OCI-LY1 (cell line): ENCODE data around the gene VENTX.

Source experiments
- H2AFZ ChIP-seq: fragments of 200-600 bp; sonication (generic), shearing (Covaris generic); 2 replicates; pipeline ENCODE4 v1.6.0; 2014; ENCODE audit warnings: antibody characterized with exemption, mild to moderate bottlenecking, low read length
- H3F3A ChIP-seq: fragments of 200-600 bp; sonication (generic), shearing (Covaris generic); 2 replicates; pipeline ENCODE4 v1.6.0; 2014; ENCODE audit warnings: mild to moderate bottlenecking, antibody characterized with exemption, low read length, moderate library complexity; ENCODE audit not compliant: insufficient read depth
- H3K27ac ChIP-seq: fragments of 200-600 bp; sonication (generic); 2 replicates; pipeline ENCODE4 v1.5.1; 2014; ENCODE audit warnings: low read length, mixed run types, mild to moderate bottlenecking, low read depth; ENCODE audit not compliant: poor library complexity, severe bottlenecking
- H3K27me3 ChIP-seq: fragments of 200-600 bp; sonication (generic); 2 replicates; pipeline ENCODE4 v1.6.0; 2014; ENCODE audit warnings: antibody characterized with exemption, mild to moderate bottlenecking, low read length, moderate library complexity; ENCODE audit not compliant: insufficient read depth
- H3K36me3 ChIP-seq: fragments of 200-600 bp; sonication (generic); 2 replicates; pipeline ENCODE4 v1.6.1; 2014; ENCODE audit warnings: mild to moderate bottlenecking, antibody characterized with exemption, low read length, moderate library complexity, mixed read lengths; ENCODE audit not compliant: insufficient read depth
- H3K4me1 ChIP-seq: fragments of 200-600 bp; sonication (generic); 2 replicates; pipeline ENCODE4 v1.5.1; 2014; ENCODE audit warnings: mild to moderate bottlenecking, low read length, moderate library complexity; ENCODE audit not compliant: insufficient read depth, severe bottlenecking
- H3K4me2 ChIP-seq: fragments of 200-600 bp; sonication (generic), shearing (Covaris generic); 2 replicates; pipeline ENCODE4 v1.6.1; 2014; ENCODE audit warnings: low read length
- H3K4me3 ChIP-seq: fragments of 200-600 bp; sonication (generic); 2 replicates; pipeline ENCODE4 v1.5.1; 2014; ENCODE audit warnings: low read length, low read depth, mild to moderate bottlenecking, mixed read lengths; ENCODE audit not compliant: poor library complexity, severe bottlenecking
- H3K79me2 ChIP-seq: fragments of 200-600 bp; shearing (Covaris generic); 2 replicates; pipeline ENCODE4 v1.6.1; 2016; ENCODE audit warnings: mixed run types, low read length, mixed read lengths; ENCODE audit not compliant: insufficient read depth
- H3K9ac ChIP-seq: fragments of 200-600 bp; sonication (generic), shearing (Covaris generic); 2 replicates; pipeline ENCODE4 v1.6.1; 2014; ENCODE audit warnings: mild to moderate bottlenecking, low read length, mixed read lengths
- H3K9me2 ChIP-seq: fragments of 200-600 bp; sonication (generic), shearing (Covaris generic); 2 replicates; pipeline ENCODE4 v1.6.1; 2014; ENCODE audit warnings: low read depth, mild to moderate bottlenecking, low read length, mixed read lengths
- H3K9me3 ChIP-seq: fragments of 200-600 bp; shearing (Covaris generic); 2 replicates; pipeline ENCODE4 v1.6.1; 2014; ENCODE audit warnings: low read length, mixed read lengths
- H4K20me1 ChIP-seq: fragments of 200-600 bp; sonication (generic), shearing (Covaris generic); 2 replicates; pipeline ENCODE4 v1.6.0; 2016; ENCODE audit warnings: mild to moderate bottlenecking, low read length; ENCODE audit not compliant: insufficient read depth
- EZH2 ChIP-seq: fragments of 200-600 bp; sonication (generic), shearing (Covaris generic); IDR thresholded peaks from 2 replicates; pipeline ENCODE4 v1.8.0; 2017; ENCODE audit warnings: borderline replicate concordance, mixed run types, mild to moderate bottlenecking, antibody characterized with exemption, low read length, moderate library complexity, mixed read lengths
- TF ChIP-seq, protein P1 (sequence below): fragments of 200-600 bp; sonication (generic), shearing (Covaris generic); IDR thresholded peaks from 2 replicates; pipeline ENCODE4 v1.5.1; 2017; ENCODE audit warnings: mild to moderate bottlenecking, antibody characterized with exemption, low read length, moderate library complexity, mixed read lengths

VENTX gene

DNA sequence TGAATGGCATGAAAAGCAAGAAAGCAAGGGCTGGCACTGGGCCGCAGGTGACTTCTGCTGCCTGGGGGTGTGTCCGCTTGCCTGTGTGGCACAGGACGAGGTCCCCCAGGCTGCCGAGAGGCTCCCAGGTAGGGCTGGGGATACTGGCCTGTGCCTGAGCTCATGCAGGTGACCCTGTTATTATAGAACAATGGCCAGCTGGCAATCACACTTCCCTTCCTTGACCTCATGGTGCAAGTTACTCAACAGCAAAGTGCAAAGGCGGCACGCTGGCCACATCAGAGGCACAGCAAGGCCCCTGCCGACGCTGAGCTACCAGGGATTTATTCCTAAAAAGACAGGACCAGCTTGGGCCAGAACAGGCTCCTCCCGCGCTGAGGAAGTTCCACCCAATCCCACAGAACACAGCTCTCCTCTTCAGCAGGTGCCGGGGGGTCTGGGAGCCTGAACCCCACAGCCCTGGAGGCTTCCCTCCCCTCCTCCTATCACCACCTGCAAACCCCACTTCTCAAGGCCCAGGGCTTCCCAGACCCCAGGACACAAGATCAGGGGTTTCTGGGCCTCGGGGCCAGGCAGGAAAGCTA is 40.4 kb downstream of the VENTX start:
- Histone ChIP-seq H3K9me3 (no peaks in the 10 kb centered on the region), H3K4me3 (no peak overlapping the region), H3K27ac (no peak overlapping the region), H3K36me3 (peaks cover 27% of the 10 kb centered on the region), H3K9ac (no peak overlapping the region), H3K4me2 (no peak overlapping the region), H3K4me1 (peaks cover 13% of the 10 kb centered on the region), H3F3A (no peaks in the 10 kb centered on the region), H3K79me2 (no peaks in the 10 kb centered on the region), H3K27me3 (no peaks in the 10 kb centered on the region), H2AFZ (no peak overlapping the region), H3K9me2 (no peaks in the 10 kb centered on the region), H4K20me1 (no peaks in the 10 kb centered on the region)
- TF ChIP-seq, protein P1, sequence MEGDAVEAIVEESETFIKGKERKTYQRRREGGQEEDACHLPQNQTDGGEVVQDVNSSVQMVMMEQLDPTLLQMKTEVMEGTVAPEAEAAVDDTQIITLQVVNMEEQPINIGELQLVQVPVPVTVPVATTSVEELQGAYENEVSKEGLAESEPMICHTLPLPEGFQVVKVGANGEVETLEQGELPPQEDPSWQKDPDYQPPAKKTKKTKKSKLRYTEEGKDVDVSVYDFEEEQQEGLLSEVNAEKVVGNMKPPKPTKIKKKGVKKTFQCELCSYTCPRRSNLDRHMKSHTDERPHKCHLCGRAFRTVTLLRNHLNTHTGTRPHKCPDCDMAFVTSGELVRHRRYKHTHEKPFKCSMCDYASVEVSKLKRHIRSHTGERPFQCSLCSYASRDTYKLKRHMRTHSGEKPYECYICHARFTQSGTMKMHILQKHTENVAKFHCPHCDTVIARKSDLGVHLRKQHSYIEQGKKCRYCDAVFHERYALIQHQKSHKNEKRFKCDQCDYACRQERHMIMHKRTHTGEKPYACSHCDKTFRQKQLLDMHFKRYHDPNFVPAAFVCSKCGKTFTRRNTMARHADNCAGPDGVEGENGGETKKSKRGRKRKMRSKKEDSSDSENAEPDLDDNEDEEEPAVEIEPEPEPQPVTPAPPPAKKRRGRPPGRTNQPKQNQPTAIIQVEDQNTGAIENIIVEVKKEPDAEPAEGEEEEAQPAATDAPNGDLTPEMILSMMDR, result no peak
- TF ChIP-seq EZH2, result no peak

DNA sequence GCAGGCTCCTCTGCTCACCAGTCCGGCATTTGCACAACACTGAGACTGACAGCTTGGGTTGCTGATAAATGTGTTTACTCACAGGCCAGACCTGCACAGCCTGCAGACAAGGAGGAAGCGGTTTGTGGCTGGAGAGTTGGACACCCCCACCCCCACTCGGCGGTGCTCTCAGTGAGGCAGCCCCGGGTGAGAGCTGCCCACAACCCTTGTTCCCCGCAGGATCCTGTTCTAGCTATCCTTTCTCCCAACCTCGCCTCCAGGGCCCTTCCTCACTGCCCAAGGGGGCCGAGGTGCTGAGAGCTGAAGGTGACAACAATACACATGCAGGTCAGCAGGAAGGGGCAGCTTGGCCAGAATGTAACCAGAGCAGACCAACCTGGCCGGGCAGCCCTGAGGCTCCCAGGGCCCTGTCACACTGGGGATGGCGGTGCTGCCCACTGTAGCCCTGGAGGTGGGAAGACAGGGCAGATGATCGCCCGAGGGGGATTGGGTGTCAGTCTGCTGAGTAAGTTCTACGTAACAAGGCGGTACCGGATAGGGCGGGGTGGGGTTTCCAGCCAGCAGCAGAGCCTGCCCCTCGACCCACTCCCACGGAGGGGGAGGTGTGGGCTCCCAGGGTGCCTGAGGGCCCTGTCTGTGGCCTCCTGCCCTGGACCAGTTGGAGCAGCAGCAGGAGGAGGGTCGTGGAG is 41.1 kb downstream of the VENTX start:
- no peak overlapping the region for H3K9ac ChIP-seq
- H3K27ac ChIP-seq, result no peak overlapping the region
- peaks cover 13% of the 10 kb centered on the region for H3K4me1 ChIP-seq
- no peaks in the 10 kb centered on the region for H3K9me2 ChIP-seq
- H3K4me2 ChIP-seq, result no peak overlapping the region
- H4K20me1 ChIP-seq, result no peaks in the 10 kb centered on the region
- H3K79me2 ChIP-seq, result no peaks in the 10 kb centered on the region
- no peak overlapping the region for H2AFZ ChIP-seq
- no peak for TF ChIP-seq EZH2
- TF ChIP-seq, protein P1, result no peak
- no peaks in the 10 kb centered on the region for H3K9me3 ChIP-seq
- H3K4me3 ChIP-seq, result no peak overlapping the region
- H3F3A ChIP-seq, result no peaks in the 10 kb centered on the region
- H3K36me3 ChIP-seq, result peaks cover 30% of the 10 kb centered on the region
- H3K27me3 ChIP-seq, result no peaks in the 10 kb centered on the region

DNA sequence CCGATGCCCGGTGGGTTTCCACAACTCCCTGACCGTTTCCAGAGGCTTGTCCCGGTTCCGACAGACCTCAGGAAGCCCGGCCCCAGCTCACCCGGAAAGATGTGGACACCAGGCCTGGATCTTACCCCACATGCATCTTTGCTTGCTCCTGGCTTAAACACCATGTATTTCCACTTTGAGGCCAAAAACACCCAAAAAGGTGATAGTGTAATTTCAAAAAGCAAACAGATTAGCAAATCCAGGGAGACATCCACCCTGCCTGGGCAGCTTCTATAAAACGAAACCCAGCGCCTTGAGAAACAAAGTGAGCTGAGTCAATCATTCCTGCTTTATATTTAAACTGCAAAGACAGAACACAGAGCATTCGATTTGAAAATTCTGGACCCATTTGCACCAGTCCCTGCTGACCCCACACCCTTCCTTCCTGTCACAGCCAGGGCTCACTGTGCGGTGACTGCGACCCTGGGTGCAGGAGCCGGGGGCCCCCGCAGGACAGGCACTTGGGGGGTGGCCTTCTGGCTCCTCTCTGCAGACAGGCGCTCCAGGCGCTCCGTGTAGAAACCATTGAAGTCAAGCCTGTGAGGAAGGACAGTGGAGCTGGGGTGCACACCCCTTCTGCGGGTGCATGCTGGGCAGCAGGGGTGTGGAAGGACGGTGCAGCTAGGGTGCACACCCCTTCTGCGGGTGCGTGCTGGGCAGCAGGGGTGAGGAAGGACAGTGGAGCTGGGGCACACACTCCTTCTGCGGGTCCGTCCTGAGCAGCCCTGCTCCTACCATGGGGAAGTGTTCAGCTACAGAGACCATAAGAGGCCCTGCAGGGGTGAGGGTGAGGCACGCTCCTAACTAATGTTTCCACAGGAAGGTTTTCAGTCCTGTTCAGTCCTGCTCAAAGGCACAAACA is 41.9 kb downstream of the VENTX start:
- Histone ChIP-seq H3K79me2 (no peaks in the 10 kb centered on the region), H3K4me1 (peaks cover 13% of the 10 kb centered on the region), H3K9me2 (no peaks in the 10 kb centered on the region), H3K27ac (no peak overlapping the region), H2AFZ (no peak overlapping the region), H3K4me3 (no peak overlapping the region), H3K9me3 (no peaks in the 10 kb centered on the region), H3K9ac (no peak overlapping the region), H3K27me3 (no peaks in the 10 kb centered on the region), H4K20me1 (no peaks in the 10 kb centered on the region), H3K4me2 (no peak overlapping the region), H3F3A (no peaks in the 10 kb centered on the region), H3K36me3 (peaks cover 36% of the 10 kb centered on the region)
- no peak for TF ChIP-seq EZH2
- TF ChIP-seq, protein P1, result no peak
